NB4 (cell line): ENCODE measurements around the gene FBXW2.
A peak's percentile ranks its signal among the peaks of the same experiment; 100 is the strongest.

Source experiments
- DNase-seq: peaks from one replicate; pipeline ENCODE4 v3.0.0; 2010; ENCODE audit warnings: low read depth
- H3K4me3 ChIP-seq: one replicate; pipeline ENCODE4 v1.5.1; 2011; ENCODE audit warnings: mild to moderate bottlenecking, low read depth, low read length, moderate library complexity
- CTCF ChIP-seq: IDR thresholded peaks from one replicate; pipeline ENCODE4 v1.5.1; 2012; ENCODE audit warnings: low read depth, low read length
- MAX ChIP-seq: IDR thresholded peaks from 2 replicates; pipeline ENCODE4 v1.6.1; 2011; ENCODE audit warnings: low read depth, low read length
- MYC ChIP-seq: IDR thresholded peaks from 2 replicates; pipeline ENCODE4 v1.6.1; 2011; ENCODE audit warnings: low read depth, low read length
- POLR2A ChIP-seq: IDR thresholded peaks from 2 replicates; pipeline ENCODE4 v1.6.1; 2011; ENCODE audit warnings: mild to moderate bottlenecking; ENCODE audit not compliant: insufficient read length; ENCODE audit errors: extremely low read depth

The FBXW2 gene

GRCh38 chr9:120733190-120733589, 60.0 kb downstream of the FBXW2 start:
- no peak for TF ChIP-seq POLR2A
- no peak for TF ChIP-seq MAX
- TF ChIP-seq MYC: no peak
- no peak for DNase-seq
- H3K4me3 ChIP-seq: no peak overlapping the region

- DNase-seq: no peak
- no peak overlapping the region for H3K4me3 ChIP-seq
- no peak for TF ChIP-seq CTCF
- no peak for TF ChIP-seq MYC
- TF ChIP-seq MAX: no peak
- TF ChIP-seq POLR2A: no peak
Measured at GRCh38 chr9:120730654-120731514, 62.3 kb downstream of the FBXW2 start.

- no peak overlapping the region for H3K4me3 ChIP-seq
- no peak for TF ChIP-seq POLR2A
- TF ChIP-seq CTCF: peak; percentile 44
- peak; percentile 58 for DNase-seq
Measured at GRCh38 chr9:120729791-120730241, 63.4 kb downstream of the FBXW2 start.

- H3K4me3 ChIP-seq: no peak overlapping the region
- no peak for DNase-seq
- TF ChIP-seq CTCF: no peak
- TF ChIP-seq POLR2A: no peak
- no peak for TF ChIP-seq MAX
- TF ChIP-seq MYC: no peak
Measured at GRCh38 chr9:120726484-120726883, 66.7 kb downstream of the FBXW2 start.

- DNase-seq: no peak
- TF ChIP-seq MAX (no peak), POLR2A (no peak), MYC (no peak), CTCF (no peak)
- no peak overlapping the region for H3K4me3 ChIP-seq
Measured at GRCh38 chr9:120725907-120726306, 67.3 kb downstream of the FBXW2 start.

- no peak overlapping the region for H3K4me3 ChIP-seq
- DNase-seq: no peak
- TF ChIP-seq MYC (no peak), POLR2A (no peak), CTCF (no peak), MAX (no peak)
Measured at GRCh38 chr9:120724757-120725400, 68.3 kb downstream of the FBXW2 start.
